Frontal cortex (tissue), 4 donors: ENCODE results near the gene ADCK1. TPM values are rescaled to one million over a fixed set of nuclear protein-coding genes. Genes with fewer than 3 reads are reported as not detected.
"Not testable (repeated sequence)": the region's sequence is repeated elsewhere in the genome, so short reads cannot be mapped to it uniquely, and the experiment has no call there.

Experiments used
- DNase-seq, 2 donors: peaks; one replicate each; pipeline ENCODE4 v3.0.0; 2012; ENCODE audit warnings: low spot score in 2 of 2
- FAIRE-seq: peaks from 2 replicates; lab custom pipeline; 2012; peaks lifted over from hg19 to GRCh38; lab: Jason Lieb, UNC
- total RNA-seq: library from RNA; depleted of rRNA; stranded (reverse); fragments of >200 nt; gene quantifications from one replicate; pipeline ENCODE4 v1.2.3, GENCODE V29; 2014
- donor health status: control.
- donor health status: control.
- donor health status: control.

The ADCK1 gene
- total RNA-seq: 5.7 TPM

GRCh38 chr14:77799863-77800730 is at the start of gene ADCK1:
ADCK1 (plus strand) TSS chr14:77800109; CDS start chr14:77818979, 18,870 bp downstream.
- FAIRE-seq: no peak
- DNase-seq: peak; percentile 82 to 89

DNA sequence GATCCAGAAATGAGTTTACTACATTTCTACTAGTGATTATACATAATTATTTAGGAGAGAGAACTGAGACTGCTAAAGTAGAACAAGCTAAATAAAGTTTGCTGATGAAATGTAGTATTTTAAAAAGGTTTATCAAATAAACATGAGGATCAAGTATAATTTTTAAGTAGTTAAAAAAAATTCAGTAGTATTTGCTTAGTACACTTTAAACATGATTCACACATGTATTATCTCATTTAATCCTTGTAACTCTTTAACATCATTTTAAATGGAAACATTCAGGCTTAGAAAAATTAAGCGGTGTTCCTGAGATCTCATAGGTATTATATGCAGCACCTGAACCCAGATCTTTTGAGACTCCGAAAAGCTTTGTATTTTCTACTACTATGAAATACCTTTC is 47.6 kb upstream of the ADCK1 start:
- FAIRE-seq: no peak

DNA sequence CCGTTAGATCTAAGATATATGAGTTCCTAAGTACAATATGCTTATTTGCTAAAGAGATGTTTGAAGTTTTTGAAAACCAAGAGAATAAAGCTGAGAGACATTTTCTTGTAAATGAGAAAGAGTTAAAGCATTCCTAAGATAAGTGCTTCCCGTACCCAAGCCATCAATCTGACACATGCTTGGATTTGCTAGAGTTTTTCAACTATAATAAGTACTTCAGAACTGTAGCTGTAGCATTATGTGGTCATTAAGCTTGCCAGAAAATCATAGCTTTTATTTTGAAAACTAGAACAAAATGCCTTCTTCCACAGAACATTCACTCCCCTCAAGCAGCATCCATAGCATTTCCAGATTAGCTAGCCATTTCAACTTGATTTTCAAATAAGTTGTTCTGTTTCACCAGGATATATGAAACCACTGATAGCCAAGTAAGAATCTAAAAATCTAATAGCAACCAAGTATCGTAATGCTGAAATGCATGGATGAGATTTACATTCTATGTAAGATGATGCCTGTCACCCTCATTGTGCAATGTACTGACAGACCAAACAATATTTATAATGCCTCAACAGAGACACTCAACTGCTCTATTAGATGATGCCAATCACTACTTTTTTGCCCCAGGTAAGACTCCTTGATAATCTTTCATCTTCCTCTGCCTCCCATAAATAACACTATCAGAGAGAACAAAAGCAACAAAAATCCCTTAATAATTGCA is 47.0 kb upstream of the ADCK1 start:
- FAIRE-seq (no peak), DNase-seq (no peak)

More for the DNA sequence above, 47.6 kb upstream of the ADCK1 start:
- DNase-seq: no peak

DNA sequence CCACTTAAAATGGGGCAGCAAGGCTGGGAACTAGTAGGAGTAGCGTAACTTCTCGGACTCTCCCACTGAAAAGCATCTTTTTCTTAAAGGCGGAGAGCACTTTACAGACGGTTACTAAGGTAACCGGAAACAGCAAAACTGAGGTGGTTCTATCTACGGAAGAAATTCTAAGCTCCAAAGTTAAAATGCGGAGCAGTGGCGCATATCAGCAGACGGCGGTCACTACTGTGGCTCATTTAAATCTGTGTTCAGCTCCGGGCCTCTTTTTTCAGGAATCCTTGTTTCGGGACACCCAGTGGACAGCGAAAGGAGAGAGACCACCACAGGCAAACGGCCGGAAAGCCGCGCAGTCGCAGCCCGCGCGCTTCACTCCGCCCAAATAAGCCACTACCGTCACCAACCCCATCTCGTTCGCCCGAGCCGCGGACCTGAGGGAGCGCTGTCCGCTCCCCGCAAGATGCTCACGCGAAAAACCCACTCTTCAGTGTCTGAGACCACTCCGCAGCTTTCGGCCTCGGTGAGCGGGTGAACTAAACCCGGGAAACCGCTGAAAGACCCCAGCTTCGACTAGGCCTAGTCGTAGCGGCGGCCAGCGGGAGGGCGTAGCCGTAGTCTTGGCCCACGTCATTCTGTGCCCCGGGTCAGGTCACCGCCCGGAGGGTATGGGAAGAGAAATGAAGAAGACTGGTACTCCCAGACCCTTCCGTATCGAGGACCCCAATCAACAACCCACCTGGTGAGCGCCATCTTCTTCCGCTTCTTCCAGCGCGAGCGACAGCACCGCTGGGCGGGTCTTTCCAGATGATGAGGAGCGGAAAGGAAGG is 39.3 kb upstream of the ADCK1 start, which contains the start of gene SNW1:
TSS of gene SNW1 (minus strand) at position 776 of the 824 bp plus-strand sequence. CDS start at position 747, 29 bp downstream.
- DNase-seq (peak; percentile 77 to 88), FAIRE-seq (no peak)

DNA sequence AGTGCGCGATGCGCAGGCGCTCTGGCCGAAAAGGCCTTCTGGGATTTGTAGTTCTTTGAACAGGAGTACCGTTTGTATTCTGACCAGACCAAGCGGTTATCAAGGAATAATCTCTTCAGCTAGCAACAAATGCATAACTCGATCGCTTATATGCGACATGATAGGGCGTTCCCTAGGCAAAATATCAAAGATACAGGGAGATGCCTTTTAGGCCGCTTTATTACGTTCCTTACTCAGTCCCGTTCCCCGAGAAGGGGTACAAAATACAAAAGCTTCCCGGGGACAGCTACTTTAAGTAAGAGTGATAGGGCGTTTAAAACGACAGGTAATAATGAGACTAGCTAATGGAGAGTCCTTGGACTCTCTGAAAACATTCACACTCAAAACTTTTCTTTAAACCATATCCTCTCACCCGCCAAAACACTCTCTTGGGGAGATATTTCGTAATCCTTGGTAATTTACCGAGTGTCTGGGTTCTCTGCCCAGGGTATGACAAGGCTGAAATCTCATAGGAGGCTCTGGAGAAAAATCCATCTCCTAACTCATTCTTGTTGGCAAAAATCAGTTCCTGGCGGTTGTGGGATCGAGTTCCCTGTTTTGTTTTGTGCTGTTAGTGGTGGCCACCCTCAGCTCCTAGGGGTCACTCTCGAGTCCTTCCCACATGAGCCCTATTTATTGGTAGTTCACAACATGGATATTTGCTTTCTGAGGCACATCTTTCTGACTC is 38.5 kb upstream of the ADCK1 start:
- peak in 1 of 2 donors; percentile 22 for DNase-seq
- FAIRE-seq: no peak

GRCh38 chr14:77763316-77763715 is 36.6 kb upstream of the ADCK1 start:
- FAIRE-seq (no peak), DNase-seq (no peak)

- DNase-seq (no peak), FAIRE-seq (no peak)
Observed at GRCh38 chr14:77763978-77764377, 35.9 kb upstream of the ADCK1 start.

DNA sequence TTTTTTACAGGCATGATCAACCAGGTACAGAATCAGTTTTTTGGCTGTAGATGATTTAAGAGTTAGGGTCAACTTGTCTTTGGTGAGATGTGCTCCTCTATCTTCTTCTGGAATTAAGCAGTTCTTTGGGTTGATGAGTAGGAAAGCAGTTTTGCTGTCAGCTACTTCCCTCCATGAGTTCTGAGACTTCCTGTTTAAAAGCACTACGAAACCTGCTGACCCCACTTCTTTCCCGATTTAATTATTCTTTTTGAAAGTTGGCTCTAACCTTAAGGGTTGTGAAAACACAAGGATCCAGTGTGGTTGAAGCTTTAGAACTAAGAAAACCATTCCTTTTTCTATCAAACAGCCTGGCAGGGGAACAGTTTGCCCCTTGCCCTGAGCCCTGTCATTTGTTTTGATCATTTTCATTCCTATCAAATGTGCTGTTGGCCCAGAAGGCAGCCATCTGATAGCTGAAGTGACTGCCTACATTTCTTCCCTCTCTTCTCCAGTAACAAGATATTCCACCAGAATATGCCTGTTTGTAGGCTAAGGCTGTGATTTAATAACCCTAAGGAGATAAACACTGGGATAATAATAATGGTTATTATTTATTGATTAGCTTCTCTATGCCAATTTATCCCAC is 31.4 kb upstream of the ADCK1 start:
- FAIRE-seq, DNase-seq: not testable (repeated sequence)

- FAIRE-seq, DNase-seq: not testable (repeated sequence)
Observed at GRCh38 chr14:77773966-77774365, 25.9 kb upstream of the ADCK1 start.

- FAIRE-seq: no peak
- no peak for DNase-seq
Observed at GRCh38 chr14:77782202-77782601, 17.7 kb upstream of the ADCK1 start.

GRCh38 chr14:77786148-77786547 is 13.8 kb upstream of the ADCK1 start:
- FAIRE-seq (no peak), DNase-seq (no peak)

DNA sequence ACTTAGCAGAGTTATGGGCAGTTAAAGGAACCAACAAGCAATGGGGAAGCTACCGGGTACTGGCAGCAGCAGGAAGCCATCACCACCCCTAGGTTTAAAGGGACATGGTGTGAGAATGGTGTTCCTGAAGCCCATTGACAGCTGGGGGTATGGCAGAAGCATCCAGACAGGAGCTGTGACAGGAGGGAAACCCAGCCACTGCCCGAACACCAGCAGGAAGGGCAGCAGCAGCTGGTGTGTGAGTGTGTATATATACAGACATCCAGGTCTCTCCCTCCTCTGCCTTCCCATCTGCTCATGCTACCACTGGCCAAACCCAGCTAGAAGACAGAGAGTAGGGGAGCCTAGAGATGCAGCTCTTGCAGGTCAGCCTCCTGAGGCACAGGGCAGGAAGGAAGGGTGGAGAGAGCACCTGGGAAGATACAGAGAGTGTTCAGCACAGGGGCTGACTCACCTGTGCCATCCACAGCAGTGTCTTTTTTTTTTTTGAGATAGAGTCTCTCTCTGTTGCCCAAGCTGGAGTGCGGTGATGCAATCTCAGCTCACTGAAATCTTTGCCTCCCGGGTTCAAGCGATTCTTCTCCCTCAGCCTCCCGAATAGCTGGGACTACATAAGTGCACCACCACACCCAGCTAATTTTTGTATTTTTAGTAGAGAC is 9.2 kb upstream of the ADCK1 start:
- DNase-seq (no peak), FAIRE-seq (no peak)

- no peak for FAIRE-seq
Observed at GRCh38 chr14:77791225-77791600, 8.7 kb upstream of the ADCK1 start.

GRCh38 chr14:77793255-77793654 is 6.7 kb upstream of the ADCK1 start:
- not testable (repeated sequence) for DNase-seq, FAIRE-seq

More at GRCh38 chr14:77791225-77791600, 8.7 kb upstream of the ADCK1 start:
- no peak for DNase-seq

- DNase-seq (no peak), FAIRE-seq (no peak)
Observed at GRCh38 chr14:77794357-77794756, 5.6 kb upstream of the ADCK1 start.

- FAIRE-seq, DNase-seq: not testable (repeated sequence)
Observed at GRCh38 chr14:77799456-77799855, 453 bp upstream of the ADCK1 start.

- DNase-seq: no peak
- no peak for FAIRE-seq
Observed at GRCh38 chr14:77800814-77801213, 905 bp downstream of the ADCK1 start.

DNA sequence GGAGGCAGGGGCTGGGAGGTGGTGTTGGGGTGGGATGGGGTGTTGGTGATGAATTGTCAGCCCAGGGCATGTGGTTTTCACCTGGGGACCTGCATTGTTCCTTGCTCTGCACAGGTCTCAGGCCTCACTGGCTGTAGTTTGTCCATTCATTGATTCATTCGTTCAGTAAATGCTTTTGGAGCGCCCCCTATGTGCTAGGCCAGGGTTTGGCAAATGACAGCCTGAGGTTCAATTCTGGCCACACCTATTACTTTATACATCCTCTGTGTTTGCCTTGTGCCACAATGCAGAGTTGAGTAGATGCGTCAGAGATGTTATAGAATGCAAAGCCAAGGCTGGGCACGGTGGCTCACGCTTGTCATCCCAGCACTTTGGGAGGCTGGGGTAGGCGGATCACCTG is 4.7 kb downstream of the ADCK1 start:
- FAIRE-seq (no peak), DNase-seq (no peak)
